ENCODE measurements around the gene SYNE2.

DNA sequence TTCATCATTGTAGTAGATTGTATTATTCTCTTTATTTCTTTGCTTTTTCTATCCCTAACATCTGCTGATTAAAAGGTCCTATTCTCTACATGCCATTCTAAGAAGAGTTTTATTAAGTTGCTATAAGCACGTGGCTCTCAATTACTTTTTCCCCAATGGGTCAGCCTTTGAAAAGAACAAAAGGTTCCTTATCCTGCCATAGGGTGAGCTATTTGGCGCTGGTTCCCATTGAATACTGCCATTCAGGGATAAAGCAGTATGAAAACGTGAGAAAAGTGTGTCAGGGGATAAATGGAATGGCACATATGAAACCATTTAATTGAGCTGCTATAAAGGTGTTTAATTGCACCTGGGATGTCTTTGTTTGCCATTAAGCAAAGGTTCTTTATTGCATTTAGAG, 80.9 kb downstream of the SYNE2 start:
- TF ChIP-seq, protein P1, sequence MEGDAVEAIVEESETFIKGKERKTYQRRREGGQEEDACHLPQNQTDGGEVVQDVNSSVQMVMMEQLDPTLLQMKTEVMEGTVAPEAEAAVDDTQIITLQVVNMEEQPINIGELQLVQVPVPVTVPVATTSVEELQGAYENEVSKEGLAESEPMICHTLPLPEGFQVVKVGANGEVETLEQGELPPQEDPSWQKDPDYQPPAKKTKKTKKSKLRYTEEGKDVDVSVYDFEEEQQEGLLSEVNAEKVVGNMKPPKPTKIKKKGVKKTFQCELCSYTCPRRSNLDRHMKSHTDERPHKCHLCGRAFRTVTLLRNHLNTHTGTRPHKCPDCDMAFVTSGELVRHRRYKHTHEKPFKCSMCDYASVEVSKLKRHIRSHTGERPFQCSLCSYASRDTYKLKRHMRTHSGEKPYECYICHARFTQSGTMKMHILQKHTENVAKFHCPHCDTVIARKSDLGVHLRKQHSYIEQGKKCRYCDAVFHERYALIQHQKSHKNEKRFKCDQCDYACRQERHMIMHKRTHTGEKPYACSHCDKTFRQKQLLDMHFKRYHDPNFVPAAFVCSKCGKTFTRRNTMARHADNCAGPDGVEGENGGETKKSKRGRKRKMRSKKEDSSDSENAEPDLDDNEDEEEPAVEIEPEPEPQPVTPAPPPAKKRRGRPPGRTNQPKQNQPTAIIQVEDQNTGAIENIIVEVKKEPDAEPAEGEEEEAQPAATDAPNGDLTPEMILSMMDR (IDR thresholded peaks at IDR 0.05) = no peak
- no peak for TF ChIP-seq EZH2 (IDR thresholded peaks at IDR 0.05)

All from neural progenitor cell (in vitro differentiated cells).